PC-9 (cell line): Measurements from ENCODE around the gene GPI.

Experiments used
- CTCF ChIP-seq: fragments of 200-600 bp; sonication (generic); conservative IDR thresholded peaks from 2 replicates; pipeline ENCODE4 v1.6.1; 2017; ENCODE audit warnings: mixed run types, antibody characterized with exemption, mild to moderate bottlenecking, moderate library complexity
- EZH2 ChIP-seq: fragments of 200-600 bp; sonication (generic); IDR thresholded peaks from 2 replicates; pipeline ENCODE4 v1.8.0; 2017; ENCODE audit warnings: antibody characterized with exemption, low read depth

GRCh38 chr19:34360354-34360909 is 4.6 kb upstream of the GPI start:
- TF ChIP-seq EZH2 (no peak), CTCF (no peak)
